22Rv1 (cell line): ENCODE data around the gene TLX1.

Experiments
- CTCF ChIP-seq: fragments of 450-650 bp; IDR thresholded peaks from 2 replicates; pipeline ENCODE4 v1.5.1; 2017; ENCODE audit warnings: mild to moderate bottlenecking
- ZFX ChIP-seq: fragments of 450-650 bp; IDR thresholded peaks from 2 replicates; pipeline ENCODE4 v1.6.1; 2017; ENCODE audit warnings: antibody characterized with exemption, borderline replicate concordance

GRCh38 chr10:101136007-101136707, 5.1 kb downstream of the TLX1 start:
- TF ChIP-seq CTCF (no peak), ZFX (no peak)
